ENCODE results near the gene CSRP1. TPM values are rescaled to one million over a fixed set of nuclear protein-coding genes. Genes with fewer than 3 reads are reported as not detected.

The CSRP1 gene
- total RNA-seq, 1 experiment from 2014 or later, result 14.3 TPM

DNA sequence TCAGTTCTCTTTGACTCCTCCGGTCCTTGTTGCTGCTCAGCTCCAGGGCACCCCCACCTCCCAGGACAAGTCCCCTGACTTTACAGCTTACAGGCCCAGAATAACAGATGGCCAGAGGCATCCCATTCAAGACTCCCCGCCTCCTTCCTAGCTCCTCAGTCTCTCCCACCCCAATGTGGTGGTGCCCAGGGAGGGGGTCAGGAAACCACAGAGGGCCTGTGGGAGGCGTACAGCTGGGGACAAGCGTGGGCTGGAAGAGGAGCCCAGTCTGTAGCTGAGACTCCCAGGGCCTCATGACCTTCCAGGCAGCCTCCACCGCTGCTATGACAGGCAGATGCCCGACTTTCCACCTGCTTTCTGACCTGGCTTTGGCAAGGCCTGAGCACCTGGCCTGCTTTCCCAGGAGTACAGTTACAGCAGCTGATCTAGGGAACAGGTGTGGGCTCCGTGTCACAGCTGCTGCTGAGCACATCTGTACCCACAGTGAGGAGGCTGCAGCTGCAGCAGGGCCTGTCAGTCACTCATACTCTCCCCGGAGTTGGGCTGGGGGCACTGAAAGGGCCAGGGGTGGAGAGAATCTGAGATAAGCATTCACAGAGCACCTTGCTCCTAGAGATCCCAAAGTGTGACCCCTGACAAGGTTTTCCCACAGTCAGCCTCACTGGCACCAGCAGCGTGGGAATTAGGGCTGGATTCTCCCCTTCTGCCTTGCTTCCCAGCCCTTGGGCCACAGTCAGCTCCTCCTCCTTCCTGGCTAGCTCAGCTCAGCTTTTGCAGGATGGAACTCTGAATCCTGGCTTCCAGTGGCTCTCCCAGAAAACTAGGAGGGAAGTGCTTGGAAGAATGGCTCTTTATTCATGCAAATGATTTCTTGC is 24.9 kb upstream of the CSRP1 start:
- peaks cover 9% of the 10 kb centered on the region for H3K27me3 Mint-ChIP-seq (ENCODE audit: low read depth)
- H3K9me3 Mint-ChIP-seq, result no peaks in the 10 kb centered on the region
- TF ChIP-seq, protein P1, sequence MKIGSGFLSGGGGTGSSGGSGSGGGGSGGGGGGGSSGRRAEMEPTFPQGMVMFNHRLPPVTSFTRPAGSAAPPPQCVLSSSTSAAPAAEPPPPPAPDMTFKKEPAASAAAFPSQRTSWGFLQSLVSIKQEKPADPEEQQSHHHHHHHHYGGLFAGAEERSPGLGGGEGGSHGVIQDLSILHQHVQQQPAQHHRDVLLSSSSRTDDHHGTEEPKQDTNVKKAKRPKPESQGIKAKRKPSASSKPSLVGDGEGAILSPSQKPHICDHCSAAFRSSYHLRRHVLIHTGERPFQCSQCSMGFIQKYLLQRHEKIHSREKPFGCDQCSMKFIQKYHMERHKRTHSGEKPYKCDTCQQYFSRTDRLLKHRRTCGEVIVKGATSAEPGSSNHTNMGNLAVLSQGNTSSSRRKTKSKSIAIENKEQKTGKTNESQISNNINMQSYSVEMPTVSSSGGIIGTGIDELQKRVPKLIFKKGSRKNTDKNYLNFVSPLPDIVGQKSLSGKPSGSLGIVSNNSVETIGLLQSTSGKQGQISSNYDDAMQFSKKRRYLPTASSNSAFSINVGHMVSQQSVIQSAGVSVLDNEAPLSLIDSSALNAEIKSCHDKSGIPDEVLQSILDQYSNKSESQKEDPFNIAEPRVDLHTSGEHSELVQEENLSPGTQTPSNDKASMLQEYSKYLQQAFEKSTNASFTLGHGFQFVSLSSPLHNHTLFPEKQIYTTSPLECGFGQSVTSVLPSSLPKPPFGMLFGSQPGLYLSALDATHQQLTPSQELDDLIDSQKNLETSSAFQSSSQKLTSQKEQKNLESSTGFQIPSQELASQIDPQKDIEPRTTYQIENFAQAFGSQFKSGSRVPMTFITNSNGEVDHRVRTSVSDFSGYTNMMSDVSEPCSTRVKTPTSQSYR (CRISPR knock-in tag; IDR thresholded peaks at IDR 0.05), result no peak
- TF ChIP-seq ETV6 (CRISPR knock-in tag; IDR thresholded peaks at IDR 0.05) (no peak), ELF4 (CRISPR knock-in tag; IDR thresholded peaks at IDR 0.05; ENCODE audit: low read depth) (no peak), ZNF423 (CRISPR knock-in tag; IDR thresholded peaks at IDR 0.05) (no peak), ZNF317 (CRISPR knock-in tag; IDR thresholded peaks at IDR 0.05; ENCODE audit: borderline replicate concordance, low read depth) (no peak), ZNF121 (CRISPR knock-in tag; IDR thresholded peaks at IDR 0.05) (no peak), TP53 (CRISPR knock-in tag; IDR thresholded peaks at IDR 0.05) (no peak)
- H3K4me1 Mint-ChIP-seq, result peaks cover 23% of the 10 kb centered on the region
- ChIA-PET CTCF (interaction anchor here (1.0 to 8.2 kb wide), 24 partner anchors 8 to 414 kb away, joined by 3 to 87 read pairs (median 7); partner anchors contain the start of genes CSRP1, LMOD1, NAV1 and PHLDA3), POLR2A (interaction anchor here (0.9 to 1.3 kb wide), 2 partner anchors 20 to 27 kb away, joined by 3 to 4 read pairs; no protein-coding TSS in a partner anchor)
- ATAC-seq, result peak; percentile 17; the same call in 1 of the 2 replicates
- H3K36me3 Mint-ChIP-seq, result no peaks in the 10 kb centered on the region
- H3K27ac Mint-ChIP-seq, result no peak overlapping the region
- no peak overlapping the region for H3K4me3 Mint-ChIP-seq
- DNase-seq (ENCODE audit: low spot score), result no peak

DNA sequence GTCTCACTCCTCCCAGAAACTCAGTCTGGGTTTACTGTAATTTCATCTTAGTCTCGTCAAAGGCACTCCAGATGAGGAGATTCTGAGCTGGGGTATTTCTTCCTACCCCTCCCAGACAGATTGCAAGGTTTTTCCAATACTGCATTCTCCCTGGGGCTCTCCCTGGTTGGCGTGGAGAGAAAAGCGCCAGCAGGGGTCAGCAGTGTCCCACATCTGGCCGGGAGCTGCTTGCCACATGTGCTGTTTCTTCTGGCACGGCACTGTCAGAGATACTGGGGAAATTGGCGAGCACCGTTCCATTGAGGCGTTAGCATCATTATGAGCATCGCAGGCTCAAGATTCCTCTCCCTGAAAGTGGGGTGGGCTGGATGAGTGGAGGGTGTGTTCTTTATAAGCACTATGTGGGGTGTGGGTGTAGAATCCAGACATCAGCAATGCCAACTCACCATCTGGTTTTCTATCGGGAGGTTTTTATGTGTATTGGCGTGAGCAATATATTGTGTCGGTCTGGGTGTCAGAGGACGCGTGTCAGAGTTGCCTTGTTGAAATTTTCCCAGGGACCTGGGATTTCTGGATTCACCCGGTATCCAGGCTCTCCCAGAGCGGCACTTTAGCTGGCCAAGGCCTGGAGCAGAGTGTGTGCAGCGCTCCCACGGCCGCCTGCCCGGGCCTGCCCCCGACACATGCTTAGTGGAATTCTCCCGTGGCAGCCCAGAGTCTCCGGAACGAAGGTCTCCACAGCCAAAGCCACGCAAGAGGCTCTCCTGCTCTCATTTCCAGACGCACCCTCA is 24.0 kb upstream of the CSRP1 start:
- DNase-seq (ENCODE audit: low spot score) (peak; percentile 90), ATAC-seq (peak; percentile 96)
- Mint-ChIP-seq H3K36me3 (no peaks in the 10 kb centered on the region), H3K27ac (0 out of 2 replicates have a peak overlapping the region, but pooled peaks have one; percentile 50), H3K9me3 (no peaks in the 10 kb centered on the region), H3K4me3 (no peak overlapping the region), H3K4me1 (peaks cover 23% of the 10 kb centered on the region), H3K27me3 (ENCODE audit: low read depth) (0 out of 2 replicates have a peak, but pooled peaks cover under 1% of the 10 kb centered on the region)
- CTCF ChIA-PET, result interaction anchor here (0.5 to 8.2 kb wide), 51 partner anchors 9 to 605 kb away, joined by 3 to 87 read pairs (median 4); partner anchors contain the start of genes CSRP1, IPO9, LMOD1 and NAV1
- TF ChIP-seq FOXP1 (CRISPR knock-in tag; IDR thresholded peaks at IDR 0.05; ENCODE audit: borderline replicate concordance) (no peak), NFE2L1 (CRISPR knock-in tag; IDR thresholded peaks at IDR 0.05) (peak; percentile 21; the same call in 1 of the 2 replicates)
- TF ChIP-seq, protein P2, sequence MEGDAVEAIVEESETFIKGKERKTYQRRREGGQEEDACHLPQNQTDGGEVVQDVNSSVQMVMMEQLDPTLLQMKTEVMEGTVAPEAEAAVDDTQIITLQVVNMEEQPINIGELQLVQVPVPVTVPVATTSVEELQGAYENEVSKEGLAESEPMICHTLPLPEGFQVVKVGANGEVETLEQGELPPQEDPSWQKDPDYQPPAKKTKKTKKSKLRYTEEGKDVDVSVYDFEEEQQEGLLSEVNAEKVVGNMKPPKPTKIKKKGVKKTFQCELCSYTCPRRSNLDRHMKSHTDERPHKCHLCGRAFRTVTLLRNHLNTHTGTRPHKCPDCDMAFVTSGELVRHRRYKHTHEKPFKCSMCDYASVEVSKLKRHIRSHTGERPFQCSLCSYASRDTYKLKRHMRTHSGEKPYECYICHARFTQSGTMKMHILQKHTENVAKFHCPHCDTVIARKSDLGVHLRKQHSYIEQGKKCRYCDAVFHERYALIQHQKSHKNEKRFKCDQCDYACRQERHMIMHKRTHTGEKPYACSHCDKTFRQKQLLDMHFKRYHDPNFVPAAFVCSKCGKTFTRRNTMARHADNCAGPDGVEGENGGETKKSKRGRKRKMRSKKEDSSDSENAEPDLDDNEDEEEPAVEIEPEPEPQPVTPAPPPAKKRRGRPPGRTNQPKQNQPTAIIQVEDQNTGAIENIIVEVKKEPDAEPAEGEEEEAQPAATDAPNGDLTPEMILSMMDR (IDR thresholded peaks at IDR 0.05), result peak; percentile 62
- TF ChIP-seq, protein P3, sequence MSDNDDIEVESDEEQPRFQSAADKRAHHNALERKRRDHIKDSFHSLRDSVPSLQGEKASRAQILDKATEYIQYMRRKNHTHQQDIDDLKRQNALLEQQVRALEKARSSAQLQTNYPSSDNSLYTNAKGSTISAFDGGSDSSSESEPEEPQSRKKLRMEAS (CRISPR knock-in tag; IDR thresholded peaks at IDR 0.05), result peak; percentile 45; the same call in 1 of the 2 replicates
- POLR2A ChIA-PET, result interaction anchor here (0.7 to 1.3 kb wide), 3 partner anchors 9 to 26 kb away, joined by 3 to 4 read pairs (median 3); no protein-coding TSS in a partner anchor

DNA sequence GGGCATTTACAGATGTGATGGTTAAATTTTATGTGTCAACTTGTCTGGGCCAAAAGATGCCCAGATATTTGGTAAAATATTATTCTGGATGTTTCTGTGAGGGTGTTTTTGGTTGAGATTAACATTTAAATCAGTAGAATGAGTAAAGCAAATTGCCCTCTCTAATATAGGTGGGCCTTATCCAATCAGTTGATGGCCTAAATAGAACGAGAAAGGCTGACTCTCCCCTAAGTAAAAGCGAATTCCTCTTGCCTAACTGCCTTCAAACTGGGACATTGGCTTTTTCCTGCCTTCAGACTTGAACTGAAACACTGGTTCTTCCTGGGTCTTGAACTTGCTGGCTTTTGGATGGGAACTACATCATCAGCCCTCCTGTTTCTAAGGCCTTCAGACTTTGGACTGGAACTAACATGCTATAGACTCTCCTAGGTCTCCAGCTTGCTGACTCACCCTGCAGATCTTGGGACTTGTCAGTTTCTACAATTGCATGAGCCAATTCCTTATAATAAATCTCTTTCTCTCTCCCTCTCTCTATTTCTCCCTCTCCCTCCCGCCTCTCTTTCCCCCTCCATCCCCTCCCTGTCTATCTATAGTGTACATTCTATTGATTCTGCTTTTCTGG is 21.8 kb upstream of the CSRP1 start:
- Mint-ChIP-seq H3K4me3 (no peak overlapping the region), H3K27ac (no peak overlapping the region)
- CTCF ChIA-PET, result interaction anchor here (1.2 to 8.2 kb wide), 3 partner anchors 16 to 265 kb away, joined by 4 to 87 read pairs (median 4); no protein-coding TSS in a partner anchor

More for the DNA sequence above, 21.8 kb upstream of the CSRP1 start:
- Mint-ChIP-seq H3K9me3 (peaks cover 13% of the 10 kb centered on the region), H3K4me1 (peaks cover 20% of the 10 kb centered on the region), H3K27me3 (ENCODE audit: low read depth) (no peaks in the 10 kb centered on the region), H3K36me3 (peaks cover 3% of the 10 kb centered on the region; the same call in 1 of the 2 replicates)
- ATAC-seq (no peak), DNase-seq (ENCODE audit: low spot score) (no peak)
- POLR2A ChIA-PET, result no interaction called here
- no peak for TF ChIP-seq ZNF219 (CRISPR knock-in tag; IDR thresholded peaks at IDR 0.05; ENCODE audit: borderline replicate concordance)
- TF ChIP-seq RELA (CRISPR knock-in tag; IDR thresholded peaks at IDR 0.05; ENCODE audit: borderline replicate concordance), result no peak
- TF ChIP-seq ZNF423 (CRISPR knock-in tag; IDR thresholded peaks at IDR 0.05), result no peak
- no peak for TF ChIP-seq CREB1 (CRISPR knock-in tag; IDR thresholded peaks at IDR 0.05)
- TF ChIP-seq, protein P1 (CRISPR knock-in tag; IDR thresholded peaks at IDR 0.05), result no peak
- TF ChIP-seq, protein P4, sequence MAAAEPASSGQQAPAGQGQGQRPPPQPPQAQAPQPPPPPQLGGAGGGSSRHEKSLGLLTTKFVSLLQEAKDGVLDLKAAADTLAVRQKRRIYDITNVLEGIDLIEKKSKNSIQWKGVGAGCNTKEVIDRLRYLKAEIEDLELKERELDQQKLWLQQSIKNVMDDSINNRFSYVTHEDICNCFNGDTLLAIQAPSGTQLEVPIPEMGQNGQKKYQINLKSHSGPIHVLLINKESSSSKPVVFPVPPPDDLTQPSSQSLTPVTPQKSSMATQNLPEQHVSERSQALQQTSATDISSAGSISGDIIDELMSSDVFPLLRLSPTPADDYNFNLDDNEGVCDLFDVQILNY (CRISPR knock-in tag; IDR thresholded peaks at IDR 0.05), result no peak
- TF ChIP-seq SOX15 (CRISPR knock-in tag; IDR thresholded peaks at IDR 0.05), result no peak
- no peak for TF ChIP-seq ZNF396 (CRISPR knock-in tag; IDR thresholded peaks at IDR 0.05; ENCODE audit: borderline replicate concordance)
- no peak for TF ChIP-seq NR3C1 (CRISPR knock-in tag; conservative IDR thresholded peaks at IDR 0.05; ENCODE audit: low read depth)
